Stimulated activated CD4-positive, alpha-beta T cell treated with anti-CD3 and anti-CD28 coated beads, Interleukin-15, amount 100 ng/mL, for 24 hours (primary cell): ENCODE measurements around the gene USP10.
"Not testable (repeated sequence)": the region's sequence is repeated elsewhere in the genome, so short reads cannot be mapped to it uniquely, and the experiment has no call there.

ENCODE experiments used
- DNase-seq: peaks from one replicate; pipeline ENCODE4 v3.0.0-alpha.2; 2020

USP10 gene

GRCh38 chr16:84730406-84731106 is 30.8 kb downstream of the USP10 start:
- DNase-seq = no peak

DNA sequence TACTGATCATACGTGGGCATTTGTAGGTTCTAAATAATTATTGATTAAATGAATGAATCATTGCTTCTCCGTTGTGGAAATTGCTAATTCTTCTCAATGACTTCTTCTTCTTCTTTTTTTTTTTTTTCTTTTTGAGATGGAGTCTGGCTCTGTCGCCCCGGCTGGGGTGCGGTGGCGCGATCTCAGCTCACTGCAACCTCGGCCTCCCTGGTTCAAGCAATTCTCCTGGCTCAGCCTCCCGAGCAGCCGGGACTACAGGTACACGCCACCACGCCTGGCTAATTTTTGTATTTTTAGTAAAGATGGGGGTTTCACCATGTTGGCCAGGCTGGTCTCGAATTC is 32.5 kb downstream of the USP10 start:
- not testable (repeated sequence) for DNase-seq

DNA sequence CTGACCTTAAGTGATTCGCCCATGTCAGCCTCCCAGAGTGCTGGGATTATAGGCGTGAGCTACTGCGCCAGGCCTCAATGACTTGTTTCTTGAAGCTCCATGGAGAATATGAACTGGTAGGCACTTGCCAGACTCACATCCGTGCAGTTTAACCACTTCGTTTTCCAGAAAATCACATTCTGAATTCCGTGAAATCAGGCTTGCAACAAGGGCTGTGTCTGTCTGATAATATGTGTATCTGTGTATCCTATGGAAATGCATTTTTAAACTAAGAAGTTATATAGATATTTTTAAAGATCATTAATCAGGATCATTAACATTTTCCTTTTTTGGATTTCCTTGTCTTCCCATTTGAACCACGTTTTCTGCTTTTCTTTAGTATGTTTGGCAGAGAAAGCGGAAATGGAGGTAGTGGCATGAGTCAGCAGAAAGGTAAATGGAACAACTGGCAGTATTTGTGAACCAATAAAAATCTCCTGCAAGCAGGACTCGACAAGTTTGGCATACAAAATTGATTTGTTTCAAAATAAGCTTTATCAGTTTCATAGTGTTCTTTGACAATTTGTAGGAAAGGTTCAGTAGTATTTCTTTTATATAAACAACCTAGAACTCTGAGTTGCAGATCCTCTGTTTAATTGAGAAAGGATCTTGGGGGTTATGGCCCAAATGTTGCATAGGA is 33.0 kb downstream of the USP10 start:
- DNase-seq = no peak

DNA sequence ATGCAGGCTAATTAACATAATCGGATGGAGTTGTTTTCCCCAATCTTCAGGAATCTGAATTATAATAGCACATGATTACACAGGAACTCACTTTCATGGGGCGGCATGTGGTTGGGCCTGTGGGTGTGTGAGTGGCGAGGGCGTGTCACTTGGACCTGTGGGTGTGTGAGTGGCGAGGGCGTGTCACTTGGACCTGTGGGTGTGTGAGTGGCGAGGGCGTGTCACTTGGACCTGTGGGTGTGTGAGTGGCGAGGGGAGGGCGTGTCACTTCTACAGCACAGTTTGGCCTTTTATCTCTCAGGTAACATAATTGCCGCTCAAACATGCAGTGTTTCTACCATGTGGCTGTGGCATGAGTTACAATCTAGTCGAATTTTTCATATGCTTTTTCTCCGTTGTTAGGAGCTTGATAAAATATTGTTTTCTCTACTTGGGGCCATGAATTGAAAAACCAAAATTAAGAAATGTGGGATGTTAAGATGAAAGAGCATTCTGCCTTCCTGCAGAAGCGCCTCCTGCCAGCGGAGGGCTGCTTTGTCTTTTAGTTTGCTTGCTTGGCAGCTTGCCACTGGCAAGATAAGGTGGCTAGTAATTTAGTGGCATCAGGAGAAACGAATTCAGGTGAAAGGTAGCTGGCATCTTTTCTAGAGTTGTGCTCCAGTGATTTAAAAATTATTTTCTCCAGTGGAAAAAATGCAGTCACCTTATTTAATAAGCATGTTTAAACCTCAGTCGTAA is 36.2 kb downstream of the USP10 start:
- DNase-seq = peak; percentile 24

DNA sequence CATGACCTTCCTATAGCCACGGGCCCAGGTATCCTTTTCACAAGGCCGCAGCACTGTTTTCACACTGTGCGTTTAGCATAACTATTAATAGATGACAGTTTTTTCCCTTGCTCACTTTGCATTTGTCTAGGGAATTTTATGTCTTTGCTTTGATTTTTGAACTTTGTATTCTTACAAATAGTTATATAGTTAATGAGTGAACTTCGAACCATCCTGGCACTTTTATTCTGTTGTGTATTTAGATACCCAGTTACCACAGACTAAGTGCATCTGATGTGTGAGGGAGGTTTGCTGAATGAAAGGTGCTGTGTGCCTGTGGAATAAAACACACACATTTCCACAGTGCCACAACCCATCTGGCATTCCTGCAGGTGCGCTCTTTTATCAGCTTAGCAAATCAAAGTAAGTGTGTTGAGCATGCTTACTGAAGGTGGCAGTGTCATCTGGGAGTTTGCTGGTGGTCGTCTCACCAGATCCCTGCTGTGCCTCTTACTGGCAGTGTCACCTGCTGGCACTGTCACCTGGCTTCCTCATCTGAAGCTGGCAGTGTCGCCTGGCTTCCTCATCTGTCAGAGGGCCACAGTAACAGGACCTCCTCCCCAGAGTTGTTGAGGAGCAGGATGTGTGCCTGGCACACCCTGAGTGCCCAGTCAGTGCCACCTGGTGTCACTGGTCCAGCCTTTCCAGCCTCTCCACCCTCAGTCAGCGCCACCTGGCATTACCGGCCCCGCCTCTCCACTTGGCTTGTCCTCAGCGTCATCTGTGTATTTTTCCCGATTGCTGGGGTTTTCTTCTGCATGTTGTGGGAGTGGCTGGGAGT is 37.6 kb downstream of the USP10 start:
- DNase-seq = no peak

DNA sequence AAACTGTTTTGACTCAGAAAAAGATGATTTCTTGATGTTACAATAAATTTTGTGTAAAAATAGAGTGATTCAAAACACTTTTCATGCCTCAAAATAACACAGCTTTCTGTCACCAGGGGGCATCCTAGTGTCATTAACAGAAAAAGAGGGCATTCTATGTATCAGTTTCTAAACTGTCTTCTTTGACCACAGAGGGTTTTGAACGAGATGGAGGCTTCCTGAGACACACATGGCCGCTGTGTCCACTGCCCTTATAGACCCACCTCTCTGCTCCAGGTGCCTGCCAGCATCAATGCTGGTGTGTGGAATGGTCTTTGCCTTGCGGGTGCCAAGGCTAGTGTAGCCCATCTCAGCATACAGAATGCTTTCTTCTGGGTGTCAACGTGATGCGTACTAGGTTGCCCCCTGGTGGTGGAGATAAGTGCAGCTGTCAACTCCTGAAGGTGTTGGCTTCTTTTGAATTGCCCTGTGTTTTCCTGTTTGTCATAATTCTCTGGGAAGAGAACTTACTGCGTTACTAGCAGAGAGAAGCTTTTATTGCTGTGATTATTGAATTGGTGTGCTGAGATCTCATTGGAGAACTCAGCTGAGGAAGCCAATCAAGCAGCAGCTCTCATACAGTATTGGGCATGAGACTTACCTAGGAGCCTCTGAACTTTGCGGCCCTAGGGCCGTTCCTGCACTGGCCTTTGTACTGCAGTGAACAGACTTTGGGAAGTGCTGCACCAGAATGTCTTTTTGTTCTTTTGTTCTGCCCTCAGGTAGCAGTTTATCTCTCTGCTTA is 38.6 kb downstream of the USP10 start:
- DNase-seq = peak; percentile 84

DNA sequence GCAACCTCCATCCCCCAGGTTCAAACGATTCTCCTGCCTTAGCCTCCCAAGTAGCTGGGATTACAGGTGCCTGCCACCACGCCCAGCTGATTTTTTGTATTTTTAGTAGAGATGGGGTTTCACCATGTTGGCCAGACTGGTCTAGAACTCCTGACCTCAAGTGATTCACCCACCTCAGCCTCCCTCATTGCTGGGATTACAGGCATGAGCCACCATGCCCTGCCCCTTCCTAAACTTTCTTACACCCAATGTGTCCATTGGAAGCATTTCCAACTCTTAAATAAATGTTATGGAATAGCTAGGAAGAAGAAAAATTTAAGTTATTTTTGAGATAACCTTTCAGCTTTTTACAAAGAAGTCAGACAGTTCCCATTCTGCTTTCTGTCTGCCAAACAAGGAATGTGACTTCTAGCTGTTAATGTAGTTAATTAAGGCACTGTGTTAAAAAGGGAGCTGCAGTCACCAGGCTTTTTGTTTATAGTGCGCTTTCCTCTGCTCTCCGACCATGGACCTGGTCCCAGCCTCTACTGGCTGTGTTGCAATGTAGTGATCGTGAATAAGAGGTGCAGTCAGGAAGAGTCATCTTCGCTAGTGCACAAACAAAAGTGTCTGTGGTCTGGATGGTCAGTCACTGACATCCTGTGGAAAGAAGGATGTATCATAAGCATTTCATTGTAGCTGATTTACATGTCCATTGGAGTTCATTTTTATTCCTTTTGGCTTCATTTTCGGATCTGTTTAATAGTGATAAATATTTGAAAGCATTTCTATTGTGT is 39.7 kb downstream of the USP10 start:
- DNase-seq = no peak

DNA sequence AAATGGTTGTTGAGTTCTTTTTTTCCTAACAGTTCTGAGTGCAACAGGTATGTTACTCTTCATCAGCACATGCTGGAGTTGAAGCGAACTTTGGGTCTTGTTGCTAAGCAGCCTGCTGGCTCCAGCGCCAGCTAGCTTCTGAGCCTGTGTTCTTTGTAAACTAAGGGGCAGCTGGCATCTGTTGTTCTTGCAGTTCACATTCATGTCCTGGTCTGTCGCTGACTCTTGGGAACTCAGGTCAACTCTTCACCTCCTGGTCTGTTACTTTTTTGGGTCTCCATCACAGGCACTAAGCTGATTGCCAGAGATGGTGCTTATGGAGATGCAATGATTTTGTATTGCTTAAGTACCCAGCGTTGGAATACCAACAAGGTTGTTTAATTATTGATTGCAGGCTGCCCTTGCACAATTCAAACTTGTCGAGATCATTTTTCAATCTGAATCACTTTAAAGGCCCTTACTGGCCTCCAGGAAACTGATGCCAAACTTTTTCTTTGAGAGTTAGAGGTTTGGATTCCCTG is 40.9 kb downstream of the USP10 start:
- no peak for DNase-seq

- peak; percentile 41 for DNase-seq
These were observed 41.6 kb downstream of the USP10 start for GRCh38 chr16:84741340-84741830.

- no peak for DNase-seq
These were observed 42.9 kb downstream of the USP10 start for GRCh38 chr16:84742641-84743092.

- no peak for DNase-seq
These were observed 46.4 kb downstream of the USP10 start for GRCh38 chr16:84746231-84746630.

- no peak for DNase-seq
These were observed 47.1 kb downstream of the USP10 start for GRCh38 chr16:84746875-84747274.

DNA sequence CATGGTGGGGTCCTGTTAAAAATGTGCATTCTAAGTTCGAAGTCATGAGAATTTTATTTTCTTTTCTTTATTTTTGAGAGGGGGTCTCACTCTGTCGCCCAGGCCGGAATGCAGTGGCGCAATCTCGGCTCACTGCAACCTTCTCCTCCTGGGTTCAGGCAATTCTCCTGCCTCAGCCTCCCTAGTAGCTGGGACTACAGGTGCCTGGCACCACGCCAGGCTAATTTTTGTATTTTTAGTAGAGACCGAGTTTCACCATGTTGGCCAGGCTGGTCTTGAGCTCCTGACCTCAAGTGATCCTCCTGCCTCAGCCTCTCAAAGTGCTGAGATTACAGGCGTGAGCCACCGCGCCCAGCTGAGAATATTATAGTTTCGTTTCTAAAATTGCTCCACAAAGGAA is 48.4 kb downstream of the USP10 start:
- DNase-seq = not testable (repeated sequence)

- no peak for DNase-seq
These were observed 49.3 kb downstream of the USP10 start for GRCh38 chr16:84749072-84749471.

DNA sequence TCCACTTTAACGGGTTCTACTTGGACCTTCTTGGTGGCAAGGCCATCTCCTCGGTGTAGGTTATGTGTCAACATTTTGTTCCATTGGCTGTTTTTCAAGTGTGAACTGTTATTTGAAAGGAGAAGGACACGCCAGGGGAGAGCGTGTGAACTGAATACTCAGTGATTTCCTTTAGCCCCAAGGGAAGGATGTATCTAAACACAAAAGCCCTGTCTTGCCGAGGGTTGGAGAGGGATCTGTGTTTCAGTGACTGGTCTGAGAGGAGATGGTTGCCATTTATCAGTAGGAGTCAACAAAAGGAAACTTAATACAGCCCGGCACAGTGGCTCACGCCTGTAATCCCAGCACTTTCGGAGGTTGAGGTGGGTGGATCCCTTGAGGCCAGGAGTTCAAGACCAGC is 50.0 kb downstream of the USP10 start:
- no peak for DNase-seq

DNA sequence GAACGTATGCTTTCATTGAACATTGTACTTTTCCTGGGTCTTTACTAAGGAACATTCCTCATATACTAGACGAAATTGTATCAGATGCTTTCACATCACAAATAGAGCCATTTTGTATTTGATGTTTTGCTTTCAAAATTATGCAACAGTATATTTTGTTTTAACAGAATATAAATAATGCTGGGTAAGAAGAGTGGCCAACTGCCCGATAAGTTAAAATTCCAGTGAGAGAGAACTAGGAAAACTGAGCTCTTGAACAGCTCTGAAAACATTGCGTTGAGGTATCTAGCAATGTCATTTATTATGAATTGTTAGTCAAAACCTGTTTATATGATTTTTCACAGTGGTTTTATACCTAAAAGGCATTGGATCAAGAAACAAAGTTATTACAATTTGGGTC is 50.8 kb downstream of the USP10 start:
- DNase-seq = no peak

DNA sequence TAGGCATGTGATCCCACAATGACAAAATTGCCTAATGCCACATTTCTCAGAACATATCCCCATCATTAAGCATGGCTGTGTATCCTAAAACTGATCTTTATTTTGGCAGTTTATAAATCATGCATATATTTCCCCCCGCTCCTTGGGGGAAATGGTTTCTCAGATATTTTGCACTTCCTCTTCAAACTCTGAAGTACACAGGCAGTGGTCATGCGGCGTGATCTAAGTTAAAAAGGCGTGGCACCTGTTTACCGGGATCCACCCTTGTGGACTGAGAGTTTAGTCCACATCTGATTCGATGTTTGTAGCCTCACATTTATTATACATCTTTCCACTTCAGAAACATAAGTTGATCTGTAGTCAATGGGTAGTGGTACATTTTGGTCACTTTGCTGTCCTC is 51.4 kb downstream of the USP10 start:
- no peak for DNase-seq

DNA sequence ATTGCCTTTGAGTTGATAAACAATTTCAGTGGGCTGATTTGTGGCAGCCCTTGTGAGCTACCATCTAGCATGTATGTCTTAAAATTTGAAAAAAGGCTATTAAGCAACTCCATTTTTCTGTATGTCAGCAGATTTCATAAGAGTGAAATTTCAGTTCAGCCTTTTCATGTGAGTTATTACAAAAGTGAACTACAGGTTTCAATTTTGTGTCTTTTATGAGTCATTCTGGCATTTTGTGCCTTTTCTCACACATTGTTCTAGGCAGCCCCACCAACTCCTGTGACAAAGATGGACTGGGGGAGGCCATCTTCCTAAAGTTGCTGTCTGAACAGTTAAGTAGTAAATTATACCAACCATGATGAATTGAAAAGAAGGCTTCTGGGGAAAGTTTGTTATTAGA is 52.1 kb downstream of the USP10 start:
- DNase-seq = peak; percentile 51

DNA sequence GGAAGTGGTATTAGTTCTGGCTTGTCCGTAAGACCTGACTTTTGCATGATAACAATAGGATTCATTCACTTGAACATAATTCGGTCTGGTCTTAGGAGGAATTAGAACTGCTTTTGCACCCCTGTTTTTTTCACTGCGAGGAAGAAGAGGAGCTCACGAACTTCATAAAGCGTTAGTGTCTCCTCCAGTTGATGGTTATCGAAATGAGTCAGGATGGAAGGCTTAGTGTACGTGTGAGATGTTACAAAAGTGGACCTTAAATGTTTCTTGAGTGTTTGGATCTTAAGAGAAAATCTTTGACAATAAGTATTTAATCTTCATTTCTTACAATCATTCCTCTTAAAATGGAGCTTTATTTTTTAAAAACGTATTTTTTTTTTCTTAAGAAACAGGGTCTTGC is 52.8 kb downstream of the USP10 start:
- no peak for DNase-seq

DNA sequence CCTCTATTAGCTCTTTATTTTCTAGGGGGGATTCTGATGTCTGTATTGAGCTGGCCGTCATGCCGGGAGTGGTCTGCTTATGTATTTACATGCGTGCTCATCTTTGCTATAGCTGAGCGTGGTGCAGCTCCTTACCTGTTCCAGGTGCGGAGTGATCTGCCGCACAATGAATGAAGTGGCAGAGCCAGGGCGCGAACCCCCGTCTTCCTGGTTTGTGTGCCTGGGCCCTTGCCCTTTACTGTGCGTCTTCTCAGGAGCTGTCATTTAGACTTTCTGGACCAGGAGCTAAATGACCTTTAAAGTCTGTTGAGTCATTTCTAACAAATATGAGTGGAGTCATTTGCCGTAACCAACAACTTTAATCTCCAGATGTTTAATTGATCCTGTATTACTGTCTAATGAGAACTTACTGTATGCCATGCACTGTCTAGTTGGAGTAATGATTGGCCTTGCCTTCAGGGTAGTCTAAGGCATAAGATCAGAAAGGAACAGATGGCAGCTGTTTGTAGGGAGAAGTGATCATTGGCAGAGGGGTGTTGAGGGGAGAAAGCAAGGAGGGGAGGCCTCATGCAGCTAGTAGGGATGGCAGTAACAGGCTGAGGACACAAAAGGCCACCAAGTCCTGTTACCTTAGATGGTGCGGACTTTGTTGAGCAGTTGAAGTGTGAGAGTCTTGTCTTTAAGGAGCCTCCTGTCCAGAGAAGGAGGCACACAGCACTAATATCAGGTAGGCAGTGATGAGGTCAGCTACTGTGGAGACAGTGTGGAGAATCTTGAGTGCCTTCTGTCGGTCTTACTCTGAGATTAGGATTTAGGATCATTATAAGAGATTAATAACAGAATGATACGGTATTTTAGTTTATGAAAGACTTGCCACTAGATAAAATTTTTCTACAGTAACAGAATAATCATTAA is 53.9 kb downstream of the USP10 start:
- no peak for DNase-seq
